ENCODE data around the gene KANK4.

Gene KANK4

DNA sequence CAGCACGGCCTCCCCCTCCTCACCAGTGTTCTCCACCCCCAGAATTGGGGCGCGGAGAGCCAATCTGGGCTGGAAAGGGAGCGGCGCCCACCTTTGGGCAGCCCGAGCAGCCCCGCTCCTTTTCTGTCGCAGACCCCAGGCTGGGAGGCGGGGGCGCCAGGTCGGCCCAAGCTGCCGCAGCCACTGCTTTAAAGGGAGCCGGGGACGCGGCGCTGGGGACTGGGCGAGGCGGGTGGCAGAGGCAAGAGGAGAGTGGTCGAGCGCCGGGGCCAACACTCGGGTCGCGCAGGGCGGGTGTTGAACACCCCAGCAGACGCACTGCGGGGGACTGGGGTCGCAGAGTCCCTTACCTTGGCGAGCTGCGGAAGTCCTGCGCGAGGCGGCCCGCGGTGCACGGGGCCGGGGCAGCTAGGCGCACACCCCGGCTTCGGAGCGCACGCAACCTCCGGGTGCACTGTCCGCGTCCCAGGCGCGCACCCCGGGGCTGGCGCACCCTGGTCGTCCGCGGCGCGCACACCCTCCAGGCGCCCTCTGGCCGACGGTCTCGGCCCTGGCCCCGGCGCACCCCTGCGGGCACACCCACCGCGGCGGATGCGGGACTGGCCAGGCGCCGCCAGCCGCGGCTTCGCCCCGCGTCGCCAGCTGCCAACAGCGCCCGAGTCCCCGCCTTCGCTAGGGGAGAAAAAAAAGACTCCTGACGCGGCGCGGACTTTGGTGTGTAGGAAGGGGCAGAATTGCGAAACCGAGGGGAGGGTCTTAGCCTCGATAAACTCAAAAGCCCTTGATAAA lies at the start of gene KANK4:
Gene KANK4, minus strand, starts transcription at position 679 of the 789 bp plus-strand sequence. CDS start 37,870 bp downstream, outside the sequence.
- DNase-seq: no peak

GRCh38 chr1:62368989-62369388 lies 49.8 kb upstream of the KANK4 start:
- DNase-seq: no peak

GRCh38 chr1:62367005-62367557 lies 47.8 kb upstream of the KANK4 start:
- no peak for DNase-seq

DNA sequence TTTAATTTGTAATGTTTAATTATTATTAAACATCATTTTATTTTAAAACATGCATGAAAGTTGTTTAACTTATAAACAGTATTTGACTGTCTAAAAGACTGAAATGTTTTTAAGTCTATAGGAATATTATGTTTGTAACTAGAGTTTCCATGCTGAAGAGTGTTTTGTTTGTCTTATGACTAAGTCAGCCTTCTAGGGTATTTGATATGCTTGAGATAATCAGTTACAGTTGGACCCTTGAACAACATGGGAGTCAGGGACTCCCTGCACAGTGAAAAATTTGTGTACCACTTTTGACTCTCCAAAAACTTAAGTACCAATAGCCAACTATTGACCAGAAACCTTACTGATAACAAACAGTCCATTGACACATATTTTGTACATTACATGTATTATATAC lies 45.5 kb upstream of the KANK4 start:
- no peak for DNase-seq

DNA sequence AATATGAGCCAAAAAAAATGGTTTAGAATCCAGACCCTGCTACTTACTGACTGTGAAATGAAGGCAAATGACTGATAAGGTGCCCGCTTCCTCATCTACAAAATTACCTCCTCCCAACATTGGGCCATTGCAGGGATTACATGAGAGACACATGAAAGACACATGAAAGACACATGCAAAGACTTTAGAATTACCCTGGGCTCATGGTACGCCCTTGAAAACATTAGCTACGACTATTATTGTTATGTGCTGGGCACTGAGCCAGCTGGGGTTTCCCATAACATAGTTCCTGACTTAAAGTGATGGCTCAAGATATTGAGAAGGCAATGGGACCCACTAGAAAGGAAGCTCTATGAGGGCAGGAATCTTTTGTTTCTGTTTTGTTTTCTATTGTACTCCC lies 43.7 kb upstream of the KANK4 start:
- no peak for DNase-seq

GRCh38 chr1:62362061-62362917 lies 43.1 kb upstream of the KANK4 start:
- DNase-seq: no peak

DNA sequence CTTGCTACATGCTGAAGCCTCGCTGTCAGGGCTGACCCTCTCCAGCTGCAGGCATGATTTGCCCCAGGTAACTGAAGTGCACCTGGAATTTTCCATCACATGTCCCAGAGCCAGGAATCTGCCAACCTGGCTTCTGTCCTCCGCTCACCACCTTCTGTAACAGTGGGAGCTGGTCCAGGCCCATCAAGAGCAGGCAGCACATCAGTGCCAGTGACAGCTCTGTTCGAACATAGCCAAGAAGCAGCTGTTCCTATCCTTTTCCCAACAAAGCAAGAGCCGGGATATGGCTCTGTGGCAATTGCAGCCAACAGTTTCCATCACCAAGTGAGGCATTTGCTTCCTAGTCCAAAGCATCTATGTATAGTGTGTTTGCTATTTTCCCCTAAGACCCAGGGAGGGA lies 42.2 kb upstream of the KANK4 start:
- no peak for DNase-seq

GRCh38 chr1:62358665-62359373 lies 39.6 kb upstream of the KANK4 start:
- no peak for DNase-seq

DNA sequence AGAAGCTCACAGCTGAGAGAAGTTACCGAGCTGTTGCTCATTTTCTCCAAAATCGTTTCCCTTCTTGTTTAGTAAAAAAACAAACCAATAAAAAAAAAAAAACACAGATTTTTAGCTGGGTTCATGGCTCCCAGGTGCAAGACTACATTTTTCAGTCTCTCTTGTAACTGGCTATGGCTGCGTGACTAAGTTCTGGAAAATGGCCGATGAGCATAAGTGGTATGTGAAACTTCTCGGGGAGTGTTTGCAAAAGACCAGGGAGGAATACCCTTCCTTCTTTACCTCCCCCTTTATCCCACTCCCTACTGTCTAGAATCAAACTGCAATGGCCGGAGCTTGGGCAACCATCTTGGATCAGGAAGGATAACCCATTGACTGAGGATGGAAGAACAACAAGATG lies 38.7 kb upstream of the KANK4 start:
- no peak for DNase-seq

DNA sequence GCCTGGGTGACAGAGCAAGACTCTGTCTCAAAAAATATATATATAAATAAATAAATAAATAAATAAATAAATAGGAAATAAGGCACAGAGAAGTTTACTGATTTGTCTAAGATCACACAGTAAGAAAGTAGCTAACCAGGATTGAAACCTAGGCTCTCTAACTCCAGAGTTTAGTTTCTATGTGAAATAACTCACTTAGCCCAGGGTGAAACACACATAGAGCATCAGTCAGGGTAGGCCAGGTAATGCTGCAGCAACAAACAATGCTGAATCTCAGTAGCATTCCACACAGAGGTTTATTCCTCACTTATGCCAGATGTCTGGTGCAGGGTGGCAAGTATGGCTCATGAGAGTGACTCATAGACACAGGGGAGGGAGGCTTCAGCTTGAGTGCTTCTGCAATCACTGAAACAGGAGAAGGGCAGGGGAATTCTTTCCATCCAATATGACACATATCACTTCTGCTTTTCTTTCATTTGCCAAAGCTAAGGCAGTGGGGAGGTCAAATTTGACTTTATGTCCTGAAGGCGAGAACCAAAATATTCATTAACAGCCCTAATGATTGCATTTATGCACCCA lies 37.1 kb upstream of the KANK4 start:
- DNase-seq: no peak

- DNase-seq: no peak
These were observed 35.9 kb upstream of the KANK4 start for GRCh38 chr1:62355095-62355494.

DNA sequence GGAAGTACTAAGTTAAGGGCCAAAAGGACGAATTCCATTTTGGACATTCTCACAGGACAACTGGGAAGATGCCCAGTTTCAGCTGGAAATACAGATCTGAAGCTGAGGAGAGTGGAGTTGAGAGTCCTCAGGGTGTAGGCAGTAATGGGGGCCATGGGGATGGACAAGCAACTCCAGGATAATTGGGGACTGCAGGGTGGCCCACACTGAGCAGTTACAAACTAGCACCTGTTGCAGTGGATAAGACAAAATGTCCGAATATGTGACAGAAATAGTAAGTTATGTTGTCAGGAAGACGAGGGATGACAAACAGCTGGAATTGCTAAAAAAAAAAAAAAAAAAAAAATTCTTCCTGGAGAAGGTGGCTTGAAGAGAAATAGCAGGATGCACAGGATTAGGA lies 34.6 kb upstream of the KANK4 start:
- no peak for DNase-seq

- no peak for DNase-seq
These were observed 33.2 kb upstream of the KANK4 start for GRCh38 chr1:62352387-62352786.

DNA sequence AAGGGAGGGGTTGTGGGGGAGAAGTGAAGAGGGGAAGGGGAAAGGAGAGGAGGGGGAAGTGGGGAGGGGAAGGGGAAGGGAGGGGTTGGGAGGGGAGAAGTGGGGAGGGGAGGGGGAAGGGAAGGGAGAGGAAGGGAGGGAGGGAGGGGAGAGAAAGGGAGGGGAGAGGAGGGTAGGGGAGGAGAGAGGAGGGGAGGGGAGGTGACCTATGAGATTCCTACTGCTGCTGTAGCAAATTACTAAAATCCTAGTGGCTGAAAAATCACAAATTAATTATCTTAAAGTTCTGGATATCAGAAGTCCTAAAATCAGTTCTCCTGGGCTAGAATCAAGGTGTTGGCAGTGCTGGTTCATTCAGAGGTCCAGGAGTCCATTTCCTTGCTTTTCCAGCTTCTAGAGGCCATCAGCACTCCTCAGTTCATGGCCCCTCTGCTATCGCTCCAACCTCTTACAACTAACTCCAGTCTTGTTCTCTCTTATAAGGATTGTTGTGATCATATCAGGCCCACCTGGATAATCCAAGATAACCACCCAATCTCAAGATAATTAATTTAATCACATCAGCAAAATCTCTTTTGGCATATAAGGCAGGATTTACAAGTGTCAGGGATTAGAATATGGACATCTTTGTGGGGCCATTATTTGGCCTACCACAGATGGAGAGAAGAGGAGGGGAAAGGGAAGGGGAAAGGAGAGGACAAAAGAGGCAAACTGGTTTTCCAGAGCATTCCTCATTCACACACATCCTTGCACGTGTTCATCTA lies 30.4 kb upstream of the KANK4 start:
- DNase-seq: no peak

- DNase-seq: no peak
These were observed 27.7 kb upstream of the KANK4 start for GRCh38 chr1:62346886-62347285.

DNA sequence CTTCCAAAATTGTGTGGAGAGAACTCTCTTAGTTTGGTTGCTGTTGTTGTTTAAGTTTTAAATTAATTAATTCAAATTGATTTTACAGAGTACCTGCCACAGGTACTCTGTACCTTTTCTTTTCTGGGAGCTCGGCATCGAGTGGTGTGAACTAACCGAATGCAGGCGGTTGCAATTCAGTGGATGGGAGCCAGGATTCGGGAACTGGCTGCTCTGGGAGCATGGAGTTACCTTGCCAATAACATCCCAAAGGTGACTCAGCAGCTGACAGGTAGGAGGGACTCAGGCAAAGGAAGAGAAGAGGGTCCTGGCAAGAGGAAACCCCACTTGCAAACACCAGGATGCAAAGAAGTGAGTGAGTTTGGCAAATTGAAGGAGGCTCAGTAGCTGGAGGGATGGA lies 24.7 kb upstream of the KANK4 start:
- DNase-seq: no peak

DNA sequence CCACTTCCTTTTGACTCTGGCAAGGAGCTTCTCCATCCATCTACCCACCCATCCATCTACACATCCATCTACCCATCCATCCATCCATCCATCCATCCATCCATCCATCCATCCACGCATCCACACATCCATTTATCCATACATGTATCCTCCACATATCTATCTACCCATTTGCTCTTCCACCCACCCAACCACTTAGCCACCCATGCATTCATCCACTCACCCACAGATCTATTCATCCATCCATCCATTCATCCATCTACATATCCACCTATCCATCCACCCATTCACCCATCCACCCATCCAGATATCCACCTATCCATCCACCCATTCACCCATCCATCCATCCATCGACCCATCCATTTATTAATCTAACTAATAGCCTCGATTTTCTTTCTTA lies 23.0 kb upstream of the KANK4 start:
- no peak for DNase-seq

DNA sequence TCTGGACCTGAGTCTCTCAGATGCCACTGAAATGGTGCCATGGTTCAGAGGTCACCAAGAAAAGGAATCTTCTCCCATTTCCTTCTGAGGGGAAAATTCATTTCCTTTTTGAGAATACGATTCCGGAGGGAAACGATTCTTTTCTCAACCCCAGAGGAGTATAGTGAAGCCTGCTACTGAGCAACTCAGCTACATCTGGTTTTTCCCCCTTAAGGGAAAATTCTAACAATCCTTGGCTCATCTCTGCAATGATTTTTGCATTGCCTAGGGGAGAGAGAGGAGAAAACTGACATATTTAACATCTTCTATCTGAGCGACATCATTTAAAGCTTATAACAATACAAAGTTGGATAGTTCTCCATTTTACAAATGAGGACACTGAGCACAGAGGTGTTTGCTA lies 22.4 kb upstream of the KANK4 start:
- DNase-seq: no peak

- no peak for DNase-seq
These were observed 21.9 kb upstream of the KANK4 start for GRCh38 chr1:62341089-62341488.

- DNase-seq: no peak
These were observed 18.7 kb upstream of the KANK4 start for GRCh38 chr1:62337706-62338631.
